Activated CD4-positive, alpha-beta T cell treated with anti-CD3 and anti-CD28 coated beads for 36 hours (primary cell): Measurements from ENCODE around the gene KAZALD1. TPM values are rescaled to one million over a fixed set of nuclear protein-coding genes. Genes with fewer than 3 reads are reported as not detected.
A peak's percentile ranks its signal among the peaks of the same experiment; 100 is the strongest.

ENCODE experiments used
- ATAC-seq: fragments of 200-7000 bp; cut with Tn5 transposase; one replicate; pipeline ENCODE4 v1.10.0; 2021; ENCODE audit warnings: mild to moderate bottlenecking, moderate library complexity
- CTCF ChIA-PET: fragments of 350-600 bp; sonication (Branson Sonifier 250); formaldehyde crosslinking; loops from one replicate; lab custom pipeline; 2021; ENCODE audit warnings: antibody characterized with exemption; lab: Charles Lee
- POLR2A ChIA-PET: fragments of 350-600 bp; sonication (Branson Sonifier 250); formaldehyde crosslinking; loops from one replicate; lab custom pipeline; 2021; ENCODE audit warnings: antibody characterized with exemption, inconsistent platforms; lab: Charles Lee
- DNase-seq: peaks from one replicate; pipeline ENCODE4 v3.0.0-alpha.2; 2020
- H3K27ac Mint-ChIP-seq: one replicate; pipeline ENCODE4 v1.8.0; 2021; ENCODE audit warnings: mixed read lengths
- H3K27me3 Mint-ChIP-seq: one replicate; pipeline ENCODE4 v1.8.0; 2021; ENCODE audit warnings: mixed read lengths
- H3K36me3 Mint-ChIP-seq: one replicate; pipeline ENCODE4 v1.8.0; 2021; ENCODE audit warnings: low read depth, mixed read lengths
- H3K4me1 Mint-ChIP-seq: one replicate; pipeline ENCODE4 v1.8.0; 2021; ENCODE audit warnings: mixed read lengths
- H3K4me3 Mint-ChIP-seq: one replicate; pipeline ENCODE4 v1.8.0; 2021; ENCODE audit warnings: mild to moderate bottlenecking, moderate library complexity, mixed read lengths
- H3K9me3 Mint-ChIP-seq: one replicate; pipeline ENCODE4 v1.8.0; 2021; ENCODE audit warnings: low read depth, mixed read lengths
- intact Hi-C, 2 experiments: fragments of 100-400 bp; cut with DNase I in 1 of 2; cut with micrococcal nuclease in 1 of 2; formaldehyde crosslinking; loops; one replicate each; pipeline versions ENCODE4 v1.14.2 to v1.15.1; 2022 to 2024; cut with DNase I, micrococcal nuclease
- total RNA-seq, 2 experiments: library from RNA; stranded (reverse); gene quantifications; one replicate each; pipeline ENCODE4 v1.2.3, GENCODE V29; 2021

KAZALD1 gene
- total RNA-seq, 2 experiments from 2014 or later, result 0.47 to 0.57 TPM

DNA sequence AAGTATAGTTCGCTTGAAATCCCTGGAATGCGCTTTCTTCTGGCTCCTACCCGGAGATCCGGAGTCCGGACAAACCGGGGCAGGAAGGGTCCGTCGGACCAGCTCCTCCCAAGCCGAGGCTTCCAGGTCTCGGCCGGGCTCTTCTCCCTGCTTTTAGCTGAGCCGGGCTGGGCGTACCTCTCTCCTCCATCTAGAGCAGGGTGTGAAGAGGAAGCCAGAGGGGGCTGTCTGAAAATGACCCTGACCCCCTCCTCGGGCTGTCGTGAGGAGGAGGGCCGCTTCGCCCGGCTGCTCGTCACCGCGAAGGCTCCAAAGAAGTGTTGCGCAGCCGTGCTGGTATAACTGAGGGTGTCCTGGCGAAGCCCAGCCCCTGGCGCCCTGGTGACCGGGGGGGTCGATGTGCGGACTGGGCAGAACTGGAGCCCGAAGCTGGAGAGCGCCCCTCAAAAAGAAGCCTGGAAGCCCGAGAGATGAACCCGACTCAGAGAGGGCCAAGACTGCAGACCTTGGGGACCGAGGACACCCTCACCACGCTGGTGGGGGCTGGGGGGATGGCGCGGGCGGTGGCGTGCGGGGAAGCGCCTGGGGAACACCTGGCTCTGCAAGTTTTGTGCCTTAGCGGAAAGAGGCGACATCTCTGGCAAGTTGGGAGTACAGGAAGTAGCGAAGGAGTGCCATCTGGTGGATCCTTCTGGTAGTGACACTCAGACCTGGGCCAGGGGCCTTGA is 5.7 kb downstream of the KAZALD1 start:
- intact Hi-C loops, result loop anchor here (1.0 to 10.0 kb wide), 5 partner anchors 7 to 53 kb away; no protein-coding TSS in a partner anchor
- ChIA-PET POLR2A (interaction anchor here (0.6 to 1.0 kb wide), 2 partner anchors 17 to 50 kb away, joined by 3 read pairs; no protein-coding TSS in a partner anchor), CTCF (interaction anchor here (0.6 to 22.9 kb wide), 18 partner anchors 8 to 534 kb away, joined by 3 to 526 read pairs (median 4); partner anchors contain the start of genes PDZD7 and SFXN3)
- H3K4me3 Mint-ChIP-seq, result peak overlapping the region; percentile 72
- DNase-seq, result peak; percentile 87
- H3K9me3 Mint-ChIP-seq, result no peaks in the 10 kb centered on the region
- ATAC-seq, result peak; percentile 74
- peak overlapping the region; percentile 25 for H3K27ac Mint-ChIP-seq
- H3K4me1 Mint-ChIP-seq, result peaks cover 28% of the 10 kb centered on the region
- peaks cover 30% of the 10 kb centered on the region for H3K27me3 Mint-ChIP-seq
- no peaks in the 10 kb centered on the region for H3K36me3 Mint-ChIP-seq

DNA sequence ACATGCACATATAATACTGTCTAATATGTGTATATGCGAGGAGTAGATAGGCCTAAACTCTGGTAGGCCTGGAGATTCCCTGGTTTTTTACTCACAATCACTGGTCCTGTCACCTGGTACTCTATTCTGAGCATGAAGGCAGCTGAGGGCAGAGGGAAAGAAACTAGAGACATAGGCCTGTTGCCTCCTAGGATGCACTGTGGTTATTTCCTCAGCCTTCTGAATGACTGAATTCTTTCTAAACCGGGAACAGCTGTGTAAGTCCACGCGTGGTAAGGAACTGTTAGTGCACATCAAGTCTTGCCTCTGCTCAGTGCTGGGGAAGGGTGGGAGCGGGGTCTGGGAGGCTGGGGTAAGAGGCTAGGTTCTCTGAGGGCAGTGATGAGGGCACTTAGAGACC is 7.7 kb downstream of the KAZALD1 start:
- no peak for ATAC-seq
- Mint-ChIP-seq H3K4me1 (peaks cover 22% of the 10 kb centered on the region), H3K27me3 (peaks cover 30% of the 10 kb centered on the region), H3K4me3 (no peak overlapping the region), H3K27ac (no peak overlapping the region), H3K9me3 (no peaks in the 10 kb centered on the region), H3K36me3 (no peaks in the 10 kb centered on the region)
- CTCF ChIA-PET, result interaction anchor here (0.7 to 22.9 kb wide), 10 partner anchors 9 to 165 kb away, joined by 3 to 526 read pairs (median 4); partner anchors contain the start of genes PDZD7 and SFXN3
- intact Hi-C loops, result loop anchor here in 1 of 2 experiments (10.0 kb wide), 1 partner anchor 55 kb away; no protein-coding TSS in a partner anchor
- POLR2A ChIA-PET, result no interaction called here
- DNase-seq, result no peak

DNA sequence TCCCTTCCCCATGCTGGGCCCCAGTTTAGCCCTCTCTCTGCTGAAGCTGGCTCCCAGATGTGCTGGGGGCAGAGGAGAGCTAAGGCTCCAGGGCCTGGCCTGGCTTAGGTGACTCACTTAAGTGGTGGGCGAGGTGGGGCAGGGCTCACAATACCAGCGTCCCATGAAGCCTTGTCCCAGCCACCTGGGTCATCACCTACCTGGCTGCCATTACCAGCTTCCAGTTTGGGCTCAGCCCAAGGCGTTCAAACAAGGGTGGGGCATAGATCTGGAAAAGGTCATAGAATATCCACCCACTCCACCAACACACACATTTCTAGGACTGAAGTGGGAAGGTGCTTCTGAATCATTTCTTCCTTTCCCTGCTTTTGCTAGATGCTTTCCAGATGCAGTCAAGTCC is 8.3 kb downstream of the KAZALD1 start:
- H3K9me3 Mint-ChIP-seq, result no peaks in the 10 kb centered on the region
- POLR2A ChIA-PET, result no interaction called here
- no peak for ATAC-seq
- peaks cover 25% of the 10 kb centered on the region for H3K27me3 Mint-ChIP-seq
- H3K4me1 Mint-ChIP-seq, result peaks cover 22% of the 10 kb centered on the region
- no peak for DNase-seq
- no peak overlapping the region for H3K4me3 Mint-ChIP-seq
- no peak overlapping the region for H3K27ac Mint-ChIP-seq
- no peaks in the 10 kb centered on the region for H3K36me3 Mint-ChIP-seq
- intact Hi-C loops, result no loop called here
- CTCF ChIA-PET, result interaction anchor here (1.4 to 22.9 kb wide), 5 partner anchors 10 to 28 kb away, joined by 4 to 526 read pairs (median 6); partner anchors contain the start of genes PDZD7 and SFXN3

DNA sequence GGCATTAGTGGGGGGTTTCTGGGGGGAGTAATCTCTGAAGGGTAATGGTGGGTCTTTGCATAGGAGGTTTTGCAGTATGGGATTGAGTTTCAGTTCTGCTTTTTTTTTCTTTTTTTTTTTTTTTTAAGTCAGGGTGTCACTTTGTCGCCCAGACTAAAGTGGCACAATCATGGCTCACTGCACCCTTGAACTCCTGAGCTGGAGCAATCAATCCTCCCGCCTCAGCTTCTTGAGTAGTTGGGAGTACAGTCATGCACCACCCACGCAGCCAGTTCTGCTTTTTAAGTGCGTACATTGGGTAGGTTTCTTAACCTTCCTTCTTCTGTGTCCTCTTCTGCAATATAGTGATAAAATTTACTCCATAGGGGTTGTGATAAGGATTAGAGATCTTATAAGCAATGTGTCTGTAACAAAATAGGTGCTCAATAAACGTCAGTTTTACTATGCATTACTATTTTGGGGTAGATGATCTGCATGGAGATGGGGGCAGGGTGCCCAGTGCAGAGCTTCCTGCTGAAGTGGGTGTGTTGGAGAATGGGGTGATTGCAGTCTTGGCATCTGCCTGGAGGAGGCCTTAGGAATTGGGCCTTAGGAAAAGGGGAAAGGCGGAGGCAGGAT is 9.6 kb downstream of the KAZALD1 start:
- Mint-ChIP-seq H3K27me3 (peaks cover 26% of the 10 kb centered on the region), H3K27ac (no peak overlapping the region), H3K4me3 (no peak overlapping the region), H3K36me3 (no peaks in the 10 kb centered on the region), H3K4me1 (peaks cover 16% of the 10 kb centered on the region), H3K9me3 (no peaks in the 10 kb centered on the region)
- peak; percentile 74 for DNase-seq
- ChIA-PET POLR2A (no interaction called here), CTCF (interaction anchor here (0.5 to 22.9 kb wide), 6 partner anchors 8 to 263 kb away, joined by 3 to 526 read pairs (median 3); partner anchors contain the start of genes PDZD7 and SFXN3)
- intact Hi-C loops, result no loop called here
- ATAC-seq, result peak; percentile 43

DNA sequence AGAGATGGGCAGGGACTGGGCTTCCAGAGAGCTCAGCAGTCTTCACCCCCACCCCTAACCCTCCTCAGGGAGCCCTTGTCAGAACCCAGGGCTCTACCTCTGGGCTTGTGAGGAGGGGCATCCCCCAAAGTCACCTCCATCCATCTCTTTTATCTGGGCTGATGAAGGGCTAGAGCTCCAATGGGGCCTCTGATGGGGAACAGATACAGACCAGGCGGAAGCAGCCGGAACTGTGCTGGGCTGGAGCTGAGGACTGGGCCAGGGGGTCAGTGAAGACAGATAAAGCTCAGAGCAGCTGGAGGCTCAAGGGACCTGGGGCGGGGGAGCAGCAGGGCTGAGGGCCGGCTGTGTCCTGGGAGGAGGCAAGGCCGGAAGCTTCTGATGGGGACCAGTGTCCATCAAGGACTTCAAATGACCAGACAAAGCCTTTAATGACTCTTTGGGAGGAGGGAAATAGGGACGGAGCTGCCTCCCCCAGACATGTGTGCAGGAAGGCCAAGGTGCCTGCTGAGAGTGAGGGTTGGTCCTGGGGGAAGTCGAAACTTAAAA is 10.2 kb downstream of the KAZALD1 start:
- ATAC-seq (no peak), DNase-seq (no peak)
- Mint-ChIP-seq H3K27ac (no peak overlapping the region), H3K9me3 (no peaks in the 10 kb centered on the region), H3K4me1 (peaks cover 12% of the 10 kb centered on the region), H3K27me3 (peaks cover 26% of the 10 kb centered on the region), H3K4me3 (no peak overlapping the region), H3K36me3 (no peaks in the 10 kb centered on the region)
- ChIA-PET CTCF (interaction anchor here (0.5 to 22.9 kb wide), 5 partner anchors 9 to 264 kb away, joined by 3 to 526 read pairs (median 3); partner anchors contain the start of genes PDZD7 and SFXN3), POLR2A (no interaction called here)
- intact Hi-C loops, result no loop called here

DNA sequence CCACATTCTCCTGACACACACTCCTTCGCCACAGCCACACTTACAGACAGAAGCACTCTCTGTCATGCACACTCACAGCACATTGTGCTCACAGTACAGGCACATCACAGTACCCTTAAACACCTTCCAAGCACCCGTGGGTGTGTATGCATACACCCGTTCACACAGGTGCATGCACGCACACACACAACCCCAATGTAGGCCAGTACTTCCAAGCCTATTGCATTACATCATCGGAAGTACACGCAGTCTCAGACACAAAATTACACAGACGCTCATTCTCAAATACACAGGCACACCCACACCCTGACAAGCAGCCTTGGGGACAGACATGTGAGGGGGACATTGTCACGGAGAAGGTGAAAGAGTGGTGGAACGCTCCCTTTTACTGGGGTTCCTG is 11.1 kb downstream of the KAZALD1 start:
- intact Hi-C loops, result no loop called here
- Mint-ChIP-seq H3K27me3 (peaks cover 26% of the 10 kb centered on the region), H3K36me3 (no peaks in the 10 kb centered on the region), H3K27ac (no peak overlapping the region), H3K4me1 (peaks cover 4% of the 10 kb centered on the region), H3K9me3 (no peaks in the 10 kb centered on the region), H3K4me3 (no peak overlapping the region)
- ChIA-PET CTCF (no interaction called here), POLR2A (no interaction called here)
- DNase-seq (no peak), ATAC-seq (no peak)

DNA sequence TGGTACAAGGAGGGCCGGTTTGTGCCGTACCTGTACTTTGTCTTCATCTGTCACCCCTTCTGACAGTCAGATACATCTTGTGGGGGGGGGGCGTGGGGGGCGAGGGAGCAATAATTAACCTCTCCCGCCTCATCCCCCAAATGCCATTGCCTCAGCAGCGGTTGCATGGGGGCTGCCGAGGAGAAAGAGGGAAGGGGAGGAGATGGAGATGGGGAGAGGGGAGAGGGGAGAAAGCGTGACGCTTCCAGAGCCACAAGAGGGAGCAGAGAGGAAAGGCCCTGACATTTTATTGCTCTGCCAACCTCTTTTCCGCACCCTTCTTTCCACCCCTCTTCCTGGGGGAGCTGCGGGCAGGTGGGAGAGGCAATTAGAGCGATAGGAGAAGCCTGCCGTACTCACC is 11.8 kb downstream of the KAZALD1 start:
- no peak overlapping the region for H3K27ac Mint-ChIP-seq
- intact Hi-C loops, result no loop called here
- H3K9me3 Mint-ChIP-seq, result no peaks in the 10 kb centered on the region
- no peak overlapping the region for H3K4me3 Mint-ChIP-seq
- ATAC-seq (no peak), DNase-seq (no peak)
- no peaks in the 10 kb centered on the region for H3K36me3 Mint-ChIP-seq
- H3K4me1 Mint-ChIP-seq, result peaks cover 4% of the 10 kb centered on the region
- H3K27me3 Mint-ChIP-seq, result peaks cover 29% of the 10 kb centered on the region
- ChIA-PET CTCF (interaction anchor here (0.8 to 1.5 kb wide), 5 partner anchors 13 to 383 kb away, joined by 3 to 6 read pairs (median 3); no protein-coding TSS in a partner anchor), POLR2A (no interaction called here)

DNA sequence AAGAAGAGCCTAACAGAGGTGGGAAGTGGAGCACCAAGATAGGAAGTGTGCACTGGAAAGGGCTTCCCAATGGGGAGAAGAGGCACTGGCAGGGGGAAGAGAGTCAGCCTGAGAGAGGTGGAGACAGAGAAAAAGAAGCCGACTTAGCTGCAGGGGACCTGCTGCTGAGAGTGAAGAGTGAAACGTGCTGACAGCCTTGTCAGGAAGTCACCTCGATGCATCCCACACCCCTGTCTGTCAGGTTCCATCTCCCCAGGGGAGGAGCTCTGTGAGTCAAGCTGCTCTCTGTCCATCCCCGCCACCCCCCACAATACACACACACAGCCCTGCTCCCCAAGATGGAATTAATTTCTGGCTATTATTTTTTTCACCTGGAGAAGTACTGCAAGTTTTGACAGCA is 14.0 kb downstream of the KAZALD1 start:
- intact Hi-C loops, result no loop called here
- ChIA-PET CTCF (interaction anchor here (0.6 to 2.1 kb wide), 11 partner anchors 9 to 455 kb away, joined by 3 to 7 read pairs (median 3); no protein-coding TSS in a partner anchor), POLR2A (no interaction called here)
- Mint-ChIP-seq H3K27me3 (peaks cover 37% of the 10 kb centered on the region), H3K4me1 (peaks cover 4% of the 10 kb centered on the region), H3K36me3 (no peaks in the 10 kb centered on the region), H3K4me3 (no peak overlapping the region), H3K9me3 (no peaks in the 10 kb centered on the region), H3K27ac (no peak overlapping the region)
- DNase-seq (peak; percentile 23), ATAC-seq (peak; percentile 46)

DNA sequence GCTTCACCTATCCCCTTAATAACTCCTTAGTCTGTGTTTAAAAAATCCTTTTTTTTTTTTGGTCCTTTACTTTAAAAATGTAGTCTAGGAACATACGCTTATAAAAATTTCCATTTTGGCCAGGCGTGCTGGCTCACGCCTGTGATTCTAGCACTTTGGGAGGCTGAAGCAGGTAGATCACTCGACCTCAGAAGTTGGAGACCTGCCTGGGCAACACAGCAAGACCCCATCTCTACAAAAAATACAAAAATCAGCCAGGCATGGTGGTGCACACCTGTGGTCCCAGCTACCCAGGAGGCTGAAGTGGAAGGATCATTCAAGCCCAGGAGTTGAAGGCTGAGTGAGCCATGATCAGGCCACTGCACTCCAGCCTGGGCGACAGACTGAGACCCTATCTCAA is 14.8 kb downstream of the KAZALD1 start:
- CTCF ChIA-PET, result interaction anchor here (0.6 to 2.1 kb wide), 7 partner anchors 10 to 455 kb away, joined by 3 to 7 read pairs (median 3); no protein-coding TSS in a partner anchor
- Mint-ChIP-seq H3K27me3 (peaks cover 41% of the 10 kb centered on the region), H3K9me3 (no peaks in the 10 kb centered on the region), H3K4me3 (no peak overlapping the region), H3K36me3 (no peaks in the 10 kb centered on the region), H3K4me1 (peaks cover under 1% of the 10 kb centered on the region), H3K27ac (no peak overlapping the region)
- intact Hi-C loops, result no loop called here
- POLR2A ChIA-PET, result no interaction called here
- DNase-seq, result no peak
- no peak for ATAC-seq

DNA sequence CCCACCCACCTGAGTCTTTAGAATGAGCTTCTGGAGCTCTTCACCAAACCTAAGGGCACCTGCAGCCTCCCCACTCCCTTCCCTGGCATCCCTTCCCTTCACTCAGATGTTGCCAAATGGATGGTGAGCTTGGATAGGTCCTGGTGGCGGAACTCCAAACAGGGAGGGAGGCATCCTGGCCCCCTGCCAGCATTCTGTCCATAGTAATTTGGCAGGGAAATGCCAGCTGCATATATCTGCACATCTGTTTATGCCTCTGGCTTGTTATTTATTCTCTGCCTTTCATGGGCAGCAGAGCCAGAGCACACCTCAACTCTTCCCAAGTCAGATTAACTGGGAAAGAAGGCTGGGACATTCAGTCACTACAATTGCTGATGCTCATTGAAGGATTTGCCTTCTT is 18.1 kb downstream of the KAZALD1 start:
- no peak overlapping the region for H3K4me3 Mint-ChIP-seq
- peaks cover 40% of the 10 kb centered on the region for H3K27me3 Mint-ChIP-seq
- H3K27ac Mint-ChIP-seq, result no peak overlapping the region
- POLR2A ChIA-PET, result no interaction called here
- intact Hi-C loops, result no loop called here
- ATAC-seq (no peak), DNase-seq (no peak)
- CTCF ChIA-PET, result interaction anchor here (0.7 to 0.9 kb wide), 2 partner anchors 63 to 613 kb away, joined by 3 read pairs; no protein-coding TSS in a partner anchor
- no peaks in the 10 kb centered on the region for H3K9me3 Mint-ChIP-seq
- H3K36me3 Mint-ChIP-seq, result no peaks in the 10 kb centered on the region
- no peaks in the 10 kb centered on the region for H3K4me1 Mint-ChIP-seq
